A673 (cell line): ENCODE data around the gene TMEM244. TPM values are rescaled to one million over a fixed set of nuclear protein-coding genes. Genes with fewer than 3 reads are reported as not detected.

Experiments
- BruUV-seq: library from RNA; stranded (reverse); fragments of 400-500 nt; replicated peaks from 2 replicates; lab custom pipeline; 2021; lab: Mats Ljungman, UMichigan
- CTCF ChIA-PET: fragments of 300-600 bp; sonication (Branson Sonifier 250); formaldehyde crosslinking; loops from one replicate; lab custom pipeline; 2022; ENCODE audit warnings: antibody characterized with exemption; lab: Charles Lee
- POLR2A ChIA-PET: fragments of 300-600 bp; sonication (Branson Sonifier 250); formaldehyde crosslinking; loops from one replicate; lab custom pipeline; 2022; ENCODE audit warnings: antibody characterized with exemption; ENCODE audit not compliant: low non-redundant PET; lab: Charles Lee
- DNase-seq: peaks from one replicate; pipeline ENCODE4 v3.0.0-alpha.2; 2015; ENCODE audit warnings: low spot score
- H3K27ac ChIP-seq: fragments of 200-600 bp; sonication (generic); 2 replicates; pipeline ENCODE4 v1.5.1; 2016; ENCODE audit warnings: mixed run types, low read depth, mild to moderate bottlenecking, mixed read lengths, antibody characterized with exemption, low read length; ENCODE audit not compliant: poor library complexity, severe bottlenecking
- H3K27me3 ChIP-seq: fragments of 200-600 bp; sonication (generic); replicated peaks from 2 replicates; pipeline ENCODE4 v1.6.1; 2017; ENCODE audit warnings: mixed run types, low read depth, mild to moderate bottlenecking, mixed read lengths, antibody characterized with exemption, low read length; ENCODE audit not compliant: insufficient read depth, poor library complexity
- H3K36me3 ChIP-seq: fragments of 200-600 bp; sonication (generic); 2 replicates; pipeline ENCODE4 v1.6.1; 2016; ENCODE audit warnings: mixed run types, mild to moderate bottlenecking, mixed read lengths, antibody characterized with exemption, low read length; ENCODE audit not compliant: insufficient read depth, poor library complexity, severe bottlenecking
- H3K4me1 ChIP-seq: fragments of 200-600 bp; sonication (generic); 2 replicates; pipeline ENCODE4 v1.6.1; 2017; ENCODE audit warnings: mixed run types, mild to moderate bottlenecking, mixed read lengths, antibody characterized with exemption, low read length; ENCODE audit not compliant: insufficient read depth, poor library complexity, severe bottlenecking
- H3K4me3 ChIP-seq: fragments of 200-600 bp; sonication (generic); 2 replicates; pipeline ENCODE4 v1.5.1; 2016; ENCODE audit warnings: low read depth, mixed run types, mild to moderate bottlenecking, mixed read lengths, low read length; ENCODE audit not compliant: poor library complexity, severe bottlenecking
- H3K9me3 ChIP-seq: fragments of 200-600 bp; sonication (generic); 2 replicates; pipeline ENCODE4 v1.6.1; 2016; ENCODE audit warnings: mixed run types, low read depth, mild to moderate bottlenecking, mixed read lengths, antibody characterized with exemption, low read length; ENCODE audit not compliant: poor library complexity, severe bottlenecking
- EZH2 ChIP-seq: fragments of 200-600 bp; sonication (generic); IDR thresholded peaks from 2 replicates; pipeline ENCODE4 v1.6.1; 2017; ENCODE audit warnings: borderline replicate concordance, low read depth, mild to moderate bottlenecking, mixed read lengths, antibody characterized with exemption, low read length; ENCODE audit not compliant: poor library complexity, severe bottlenecking
- intact Hi-C: fragments of 100-400 bp; cut with micrococcal nuclease; formaldehyde crosslinking; loops from one replicate; pipeline ENCODE4 v1.10.0; 2022; ENCODE audit not compliant: unreplicated experiment
- total RNA-seq: library from RNA; stranded (reverse); gene quantifications from 2 replicates; pipeline ENCODE4 v1.2.3, GENCODE V29; 2021
- TF ChIP-seq, protein P1 (sequence below): fragments of 300-800, 200-600 bp; sonication (generic); conservative IDR thresholded peaks from 2 replicates; pipeline ENCODE4 v1.5.1; 2017; ENCODE audit warnings: low read depth, mild to moderate bottlenecking, antibody characterized with exemption, low read length, moderate library complexity, mixed read lengths

TMEM244 gene
- total RNA-seq, 1 experiment from 2014 or later: not detected

DNA sequence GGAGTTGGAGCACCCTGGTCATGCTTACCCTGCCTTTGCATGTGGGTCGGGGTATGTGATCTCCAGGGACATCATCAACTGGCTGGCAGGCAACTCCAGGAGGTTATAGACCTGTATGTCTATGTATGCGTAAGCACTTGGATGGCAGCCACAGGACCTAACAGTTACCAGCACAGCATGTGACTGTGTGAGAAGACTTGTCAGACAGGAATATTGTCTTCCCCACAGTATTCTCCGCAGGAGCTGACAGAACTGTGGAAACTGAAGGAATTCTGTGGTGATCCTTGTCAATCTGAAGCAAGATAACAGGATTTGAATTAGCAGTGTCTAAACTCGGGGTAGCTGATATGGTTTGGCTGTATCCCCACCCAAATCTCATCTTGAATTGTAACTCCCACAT lies 59.2 kb downstream of the TMEM244 start:
- H3K27ac ChIP-seq: no peak overlapping the region
- no peaks in the 10 kb centered on the region for H3K4me1 ChIP-seq
- BruUV-seq: no TSS peak
- CTCF ChIA-PET: no interaction called here
- peaks cover 9% of the 10 kb centered on the region for H3K9me3 ChIP-seq
- POLR2A ChIA-PET: no interaction called here
- no peak overlapping the region for H3K4me3 ChIP-seq
- H3K36me3 ChIP-seq: no peaks in the 10 kb centered on the region
- no peak for DNase-seq
- intact Hi-C loops: no loop called here
- TF ChIP-seq, protein P1, sequence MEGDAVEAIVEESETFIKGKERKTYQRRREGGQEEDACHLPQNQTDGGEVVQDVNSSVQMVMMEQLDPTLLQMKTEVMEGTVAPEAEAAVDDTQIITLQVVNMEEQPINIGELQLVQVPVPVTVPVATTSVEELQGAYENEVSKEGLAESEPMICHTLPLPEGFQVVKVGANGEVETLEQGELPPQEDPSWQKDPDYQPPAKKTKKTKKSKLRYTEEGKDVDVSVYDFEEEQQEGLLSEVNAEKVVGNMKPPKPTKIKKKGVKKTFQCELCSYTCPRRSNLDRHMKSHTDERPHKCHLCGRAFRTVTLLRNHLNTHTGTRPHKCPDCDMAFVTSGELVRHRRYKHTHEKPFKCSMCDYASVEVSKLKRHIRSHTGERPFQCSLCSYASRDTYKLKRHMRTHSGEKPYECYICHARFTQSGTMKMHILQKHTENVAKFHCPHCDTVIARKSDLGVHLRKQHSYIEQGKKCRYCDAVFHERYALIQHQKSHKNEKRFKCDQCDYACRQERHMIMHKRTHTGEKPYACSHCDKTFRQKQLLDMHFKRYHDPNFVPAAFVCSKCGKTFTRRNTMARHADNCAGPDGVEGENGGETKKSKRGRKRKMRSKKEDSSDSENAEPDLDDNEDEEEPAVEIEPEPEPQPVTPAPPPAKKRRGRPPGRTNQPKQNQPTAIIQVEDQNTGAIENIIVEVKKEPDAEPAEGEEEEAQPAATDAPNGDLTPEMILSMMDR: no peak
- no peak for TF ChIP-seq EZH2
- H3K27me3 ChIP-seq: no peaks in the 10 kb centered on the region

DNA sequence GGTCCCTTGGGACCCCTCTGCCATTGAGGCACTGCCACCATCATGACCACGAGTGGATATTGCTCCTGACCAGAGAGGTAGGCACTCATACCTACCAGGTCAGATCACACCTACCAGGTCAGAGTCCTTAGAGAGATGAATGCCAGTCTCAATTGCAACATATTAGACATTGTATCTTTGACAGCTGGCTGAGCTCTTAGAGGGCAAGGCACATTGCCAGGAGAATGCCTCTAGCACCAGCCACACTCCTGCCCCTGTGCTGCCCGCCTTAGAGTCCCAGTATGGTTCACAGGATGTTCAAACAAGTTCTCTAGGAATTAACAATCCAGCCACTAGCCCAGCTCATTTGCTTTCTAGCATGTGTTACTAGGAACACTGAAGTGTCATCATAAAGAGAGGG lies 65.9 kb downstream of the TMEM244 start:
- BruUV-seq: no TSS peak
- intact Hi-C loops: no loop called here

DNA sequence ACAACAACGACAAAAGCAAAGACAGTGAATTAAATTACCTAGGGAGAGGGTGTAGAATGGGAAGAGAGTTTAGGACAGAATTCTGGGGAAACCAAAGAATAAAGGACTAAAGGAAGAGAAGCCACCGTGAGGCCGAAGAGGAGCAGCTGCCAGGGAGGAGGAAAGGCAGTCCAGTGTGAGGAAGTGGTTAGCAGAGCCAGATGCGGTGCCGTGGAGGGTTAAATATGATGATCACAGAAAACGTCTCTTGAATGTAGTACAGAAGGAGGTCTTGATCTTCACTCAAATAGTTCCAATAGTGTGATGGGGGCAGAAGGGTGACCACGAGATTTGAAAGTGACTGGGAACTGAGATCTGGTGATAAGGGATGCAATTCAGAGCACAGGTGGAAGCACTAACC lies 67.7 kb downstream of the TMEM244 start:
- no peaks in the 10 kb centered on the region for H3K27me3 ChIP-seq
- H3K4me3 ChIP-seq: no peak overlapping the region
- TF ChIP-seq, protein P1: no peak
- no peak for TF ChIP-seq EZH2
- ChIA-PET POLR2A (no interaction called here), CTCF (no interaction called here)
- H3K9me3 ChIP-seq: no peaks in the 10 kb centered on the region
- no peak overlapping the region for H3K27ac ChIP-seq
- BruUV-seq: no TSS peak
- no peaks in the 10 kb centered on the region for H3K36me3 ChIP-seq
- no peak for DNase-seq
- H3K4me1 ChIP-seq: peaks cover 13% of the 10 kb centered on the region
- intact Hi-C loops: no loop called here

More for the DNA sequence above, 65.9 kb downstream of the TMEM244 start:
- ChIA-PET CTCF (no interaction called here), POLR2A (no interaction called here)
- H3K27ac ChIP-seq: no peak overlapping the region
- H3K9me3 ChIP-seq: no peaks in the 10 kb centered on the region
- DNase-seq: no peak
- H3K27me3 ChIP-seq: no peaks in the 10 kb centered on the region
- TF ChIP-seq, protein P1: no peak
- TF ChIP-seq EZH2: no peak
- H3K4me3 ChIP-seq: no peak overlapping the region
- H3K36me3 ChIP-seq: no peaks in the 10 kb centered on the region
- H3K4me1 ChIP-seq: no peaks in the 10 kb centered on the region
